ENCODE data around the gene CST9L. TPM values are rescaled to one million over a fixed set of nuclear protein-coding genes. Genes with fewer than 3 reads are reported as not detected.

Gene CST9L
- total RNA-seq, 1 experiment from 2014 or later: not detected

- peaks cover 3% of the 10 kb centered on the region; the same call in 1 of the 2 replicates for H3K27me3 ChIP-seq (ENCODE audit: insufficient read depth, low read length)
- DNase-seq (ENCODE audit: low read depth, low spot score) (no peak), ATAC-seq (no peak)
- no peak overlapping the region for H3K9ac ChIP-seq (ENCODE audit: low read length)
- no peaks in the 10 kb centered on the region for H4K20me1 ChIP-seq (ENCODE audit: insufficient read depth)
- H3K4me2 ChIP-seq (ENCODE audit: low read length): no peak overlapping the region
- H3K79me2 ChIP-seq (ENCODE audit: insufficient read depth, low read length): no peaks in the 10 kb centered on the region
- H2AFZ ChIP-seq (ENCODE audit: low read depth, low read length, poor library complexity, severe bottlenecking): no peak overlapping the region
- RAD21 ChIA-PET (ENCODE audit: low non-redundant PET in 1 of 2, low total read pairs in 2 of 2, uncharacterized antibody in 2 of 2, unreplicated experiment in 2 of 2): no interaction called here
- POLR2A ChIA-PET: no interaction called here
- intact Hi-C loops (cut with micrococcal nuclease): loop anchor here (5.0 kb wide), 1 partner anchor 59 kb away; no protein-coding TSS in a partner anchor
- no TSS peak for BruUV-seq (replicated peaks)
- H3K27ac ChIP-seq (ENCODE audit: low read depth, low read length): no peak overlapping the region
- H3K4me3 ChIP-seq (replicated peaks in 1 of 2; ENCODE audit: low read depth in 1 of 2, low read length in 2 of 2): no peak overlapping the region
- TF ChIP-seq RAD21 (IDR thresholded peaks at IDR 0.05; ENCODE audit: low read depth): no peak
- no peak for TF ChIP-seq EZH2 (IDR thresholded peaks at IDR 0.05)
- TF ChIP-seq TCF7L2 (IDR thresholded peaks at IDR 0.05; ENCODE audit: borderline replicate concordance, extremely low read depth, insufficient read depth, insufficient read length): no peak
- TF ChIP-seq SRF (IDR thresholded peaks at IDR 0.05; ENCODE audit: low read depth): no peak
- TF ChIP-seq CBX3 (IDR thresholded peaks at IDR 0.05; ENCODE audit: low read depth): no peak
- no peak for TF ChIP-seq MAX (IDR thresholded peaks at IDR 0.05)
- TF ChIP-seq CEBPB (IDR thresholded peaks at IDR 0.05; ENCODE audit: low read depth): no peak
- no peak for TF ChIP-seq FOSL1 (IDR thresholded peaks at IDR 0.05; ENCODE audit: low read depth)
- no peak for TF ChIP-seq POLR2AphosphoS5 (IDR thresholded peaks at IDR 0.05; ENCODE audit: low read depth, low read length)
- TF ChIP-seq EGR1 (IDR thresholded peaks at IDR 0.05; ENCODE audit: low read depth): no peak
- TF ChIP-seq ZNF274 (IDR thresholded peaks at IDR 0.05; ENCODE audit: low read depth, low read length): no peak
- TF ChIP-seq ELF1 (IDR thresholded peaks at IDR 0.05; ENCODE audit: borderline replicate concordance, low read depth): no peak
- no peak for TF ChIP-seq SP1 (IDR thresholded peaks at IDR 0.05; ENCODE audit: low read depth)
- CTCF ChIA-PET: interaction anchor here (2.2 kb wide), 1 partner anchor 167 kb away, joined by 12 read pairs; no protein-coding TSS in a partner anchor
- no peaks in the 10 kb centered on the region for H3K4me1 ChIP-seq (ENCODE audit: control insufficient read depth in 1 of 2, insufficient read depth in 2 of 2, low read length in 2 of 2)
- H3K9me2 ChIP-seq (ENCODE audit: insufficient read depth): no peaks in the 10 kb centered on the region
- no peaks in the 10 kb centered on the region for H3K9me3 ChIP-seq (ENCODE audit: control insufficient read depth in 1 of 2, insufficient read depth in 1 of 2, low read depth in 1 of 2, low read length in 2 of 2)
- H3K36me3 ChIP-seq (ENCODE audit: control insufficient read depth in 1 of 2, insufficient read depth in 2 of 2, low read length in 2 of 2): no peaks in the 10 kb centered on the region
These were observed 40.1 kb upstream of the CST9L start for GRCh38 chr20:23608251-23608846.
